Activated CD4-positive, alpha-beta T cell treated with anti-CD3 and anti-CD28 coated beads for 48 hours (primary cell): Measurements from ENCODE around the gene ZNF576.
"Not testable (repeated sequence)": the region's sequence is repeated elsewhere in the genome, so short reads cannot be mapped to it uniquely, and the experiment has no call there.

Experiments used
- DNase-seq: peaks from one replicate; pipeline ENCODE4 v3.0.0-alpha.2; 2020

The ZNF576 gene

GRCh38 chr19:43628646-43629326 is 32.4 kb downstream of the ZNF576 start:
- DNase-seq: no peak

- DNase-seq: no peak
These were observed 35.1 kb downstream of the ZNF576 start for GRCh38 chr19:43631491-43631890.

GRCh38 chr19:43633520-43633919 is 37.1 kb downstream of the ZNF576 start:
- DNase-seq: no peak

GRCh38 chr19:43634068-43634467 is 37.7 kb downstream of the ZNF576 start:
- no peak for DNase-seq

GRCh38 chr19:43634506-43634871 is 38.1 kb downstream of the ZNF576 start:
- DNase-seq: no peak

- no peak for DNase-seq
These were observed 38.6 kb downstream of the ZNF576 start for GRCh38 chr19:43634872-43635560.

GRCh38 chr19:43635561-43635940 is 39.2 kb downstream of the ZNF576 start:
- not testable (repeated sequence) for DNase-seq

GRCh38 chr19:43636121-43636683 is 39.8 kb downstream of the ZNF576 start:
- no peak for DNase-seq

GRCh38 chr19:43638214-43638994 is 42.0 kb downstream of the ZNF576 start:
- DNase-seq: no peak

- DNase-seq: no peak
These were observed 42.7 kb downstream of the ZNF576 start for GRCh38 chr19:43638995-43639518.

- peak; percentile 47 for DNase-seq
These were observed 43.4 kb downstream of the ZNF576 start, which contains the start of gene CADM4 for GRCh38 chr19:43639519-43640423. Gene CADM4 (minus strand): TSS chr19:43639850. CDS start chr19:43639790, 60 bp downstream.

- DNase-seq: no peak
These were observed 44.0 kb downstream of the ZNF576 start for GRCh38 chr19:43640424-43640757.

- DNase-seq: no peak
These were observed 44.9 kb downstream of the ZNF576 start for GRCh38 chr19:43641333-43641732.

GRCh38 chr19:43642531-43642930 is 46.1 kb downstream of the ZNF576 start:
- DNase-seq: no peak

GRCh38 chr19:43643326-43643725 is 46.9 kb downstream of the ZNF576 start:
- DNase-seq: no peak

- no peak for DNase-seq
These were observed 47.8 kb downstream of the ZNF576 start for GRCh38 chr19:43644181-43644580.

GRCh38 chr19:43648633-43649032 is 52.2 kb downstream of the ZNF576 start:
- DNase-seq: no peak

- DNase-seq: no peak
These were observed 53.1 kb downstream of the ZNF576 start for GRCh38 chr19:43649514-43649913.

- DNase-seq: not testable (repeated sequence)
These were observed 53.9 kb downstream of the ZNF576 start for GRCh38 chr19:43650276-43650675.
